Lower lobe of right lung (tissue), 2 donors: Measurements from ENCODE around the gene NRCAM. TPM values are rescaled to one million over a fixed set of nuclear protein-coding genes. Genes with fewer than 3 reads are reported as not detected.

Experiments used
- ATAC-seq, 2 donors: fragments of 200-7000 bp; cut with Tn5 transposase; one replicate each; pipeline ENCODE4 v1.9.1; 2020 to 2022; ENCODE audit warnings: mild to moderate bottlenecking in 2 of 2, moderate library complexity in 2 of 2
- DNase-seq: peaks from one replicate; pipeline ENCODE4 v3.0.0-alpha.2; 2020
- H3K27ac ChIP-seq: fragments of 200-600 bp; one replicate; pipeline ENCODE4 v1.8.0; 2022
- H3K27me3 ChIP-seq: fragments of 200-600 bp; one replicate; pipeline ENCODE4 v1.8.0; 2022; ENCODE audit warnings: low read depth
- H3K36me3 ChIP-seq: fragments of 200-600 bp; one replicate; pipeline ENCODE4 v1.8.0; 2022; ENCODE audit warnings: mild to moderate bottlenecking
- H3K4me1 ChIP-seq: fragments of 200-600 bp; one replicate; pipeline ENCODE4 v1.8.0; 2022
- H3K4me3 ChIP-seq: fragments of 200-600 bp; one replicate; pipeline ENCODE4 v1.8.0; 2022; ENCODE audit warnings: mild to moderate bottlenecking
- H3K9me3 ChIP-seq: fragments of 200-600 bp; one replicate; pipeline ENCODE4 v1.8.0; 2022
- CTCF ChIP-seq: fragments of 200-600 bp; IDR thresholded peaks from one replicate; pipeline ENCODE4 v1.8.0; 2022; ENCODE audit warnings: antibody characterized with exemption, mild to moderate bottlenecking
- intact Hi-C: fragments of 100-400 bp; cut with DNase I; formaldehyde crosslinking; loops from one replicate; pipeline ENCODE4 v1.11.0; 2022
- total RNA-seq: library from RNA; stranded (reverse); fragmentation: NEBNext Ultra II Directional; extraction: Animal tissue kit (Norgen Biotek cat#: 25700); gene quantifications from one replicate; pipeline ENCODE4 v1.2.1, GENCODE V29; 2021
- donor health status: DM: no; HTN: yes; CAD: no; lungs with severe emphysema.

NRCAM gene
- total RNA-seq, 1 donor from 2014 or later, result 2.6 TPM

GRCh38 chr7:108367314-108367713 is 88.9 kb downstream of the NRCAM start:
- Histone ChIP-seq H3K4me1 (no peaks in the 10 kb centered on the region), H3K4me3 (no peak overlapping the region), H3K27ac (no peak overlapping the region), H3K9me3 (no peaks in the 10 kb centered on the region), H3K27me3 (no peaks in the 10 kb centered on the region), H3K36me3 (no peaks in the 10 kb centered on the region)
- intact Hi-C loops, result no loop called here
- TF ChIP-seq CTCF, result no peak
- no peak for DNase-seq
- ATAC-seq, result no peak

GRCh38 chr7:108363659-108364058 is 92.6 kb downstream of the NRCAM start:
- no peak overlapping the region for H3K27ac ChIP-seq
- no peaks in the 10 kb centered on the region for H3K9me3 ChIP-seq
- no peaks in the 10 kb centered on the region for H3K36me3 ChIP-seq
- no peaks in the 10 kb centered on the region for H3K4me1 ChIP-seq
- DNase-seq (no peak), ATAC-seq (no peak)
- no peak overlapping the region for H3K4me3 ChIP-seq
- intact Hi-C loops, result no loop called here
- no peaks in the 10 kb centered on the region for H3K27me3 ChIP-seq
- no peak for TF ChIP-seq CTCF

- Histone ChIP-seq H3K9me3 (no peaks in the 10 kb centered on the region), H3K4me1 (no peaks in the 10 kb centered on the region), H3K36me3 (no peaks in the 10 kb centered on the region), H3K4me3 (no peak overlapping the region), H3K27me3 (peaks cover 3% of the 10 kb centered on the region), H3K27ac (no peak overlapping the region)
- TF ChIP-seq CTCF, result no peak
- DNase-seq (no peak), ATAC-seq (no peak)
- intact Hi-C loops, result no loop called here
Observed at GRCh38 chr7:108360058-108360800, 96.0 kb downstream of the NRCAM start.

GRCh38 chr7:108358553-108358952 is 97.7 kb downstream of the NRCAM start:
- Histone ChIP-seq H3K4me1 (no peaks in the 10 kb centered on the region), H3K27ac (no peak overlapping the region), H3K27me3 (peaks cover 3% of the 10 kb centered on the region), H3K4me3 (no peak overlapping the region), H3K9me3 (no peaks in the 10 kb centered on the region), H3K36me3 (no peaks in the 10 kb centered on the region)
- no peak for TF ChIP-seq CTCF
- no peak for ATAC-seq
- DNase-seq, result no peak
- intact Hi-C loops, result no loop called here

- no peak for ATAC-seq
- no peak for DNase-seq
- no peaks in the 10 kb centered on the region for H3K36me3 ChIP-seq
- TF ChIP-seq CTCF, result no peak
- no peaks in the 10 kb centered on the region for H3K9me3 ChIP-seq
- intact Hi-C loops, result no loop called here
- H3K27ac ChIP-seq, result no peak overlapping the region
- H3K27me3 ChIP-seq, result no peaks in the 10 kb centered on the region
- no peaks in the 10 kb centered on the region for H3K4me1 ChIP-seq
- no peak overlapping the region for H3K4me3 ChIP-seq
Observed at GRCh38 chr7:108351729-108352131, 104.5 kb downstream of the NRCAM start.
